SJCRH30 (cell line): ENCODE measurements around the gene FREY1. TPM values are rescaled to one million over a fixed set of nuclear protein-coding genes. Genes with fewer than 3 reads are reported as not detected.

Source experiments
- DNase-seq, 2 experiments: peaks; one replicate each; pipeline ENCODE4 v3.0.0-alpha.2; 2015 to 2020
- H3K27ac ChIP-seq: fragments of 250-450 bp; sonication (Bioruptor Pico); 2 replicates; pipeline ENCODE4 v1.5.1; 2020; ENCODE audit warnings: mild to moderate bottlenecking, moderate library complexity
- H3K27me3 ChIP-seq: fragments of 250-450 bp; sonication (Bioruptor Pico); 2 replicates; pipeline ENCODE4 v1.5.1; 2020; ENCODE audit warnings: mild to moderate bottlenecking, moderate library complexity
- H3K36me3 ChIP-seq: fragments of 250-450 bp; sonication (Bioruptor Pico); 2 replicates; pipeline ENCODE4 v1.5.1; 2020; ENCODE audit warnings: mild to moderate bottlenecking, moderate library complexity
- H3K4me1 ChIP-seq: fragments of 250-450 bp; sonication (Bioruptor Pico); 2 replicates; pipeline ENCODE4 v1.5.1; 2020; ENCODE audit warnings: mild to moderate bottlenecking, moderate library complexity
- H3K4me3 ChIP-seq: fragments of 250-450 bp; sonication (Bioruptor Pico); 2 replicates; pipeline ENCODE4 v1.5.1; 2020; ENCODE audit warnings: mild to moderate bottlenecking, moderate library complexity
- H3K9me3 ChIP-seq: fragments of 250-450 bp; sonication (Bioruptor Pico); replicated peaks from 2 replicates; pipeline ENCODE4 v1.5.1; 2020; ENCODE audit warnings: mild to moderate bottlenecking, moderate library complexity
- total RNA-seq: library from RNA; depleted of rRNA; stranded (reverse); fragments of >200 nt; shearing (Covaris generic); gene quantifications from 2 replicates; pipeline ENCODE4 v1.2.3, GENCODE V29; 2014; rRNA removed

Gene FREY1
- total RNA-seq, 1 experiment from 2014 or later: 1.8 TPM

GRCh38 chr11:45860348-45860747 lies 46.7 kb downstream of the FREY1 start:
- Histone ChIP-seq H3K27ac (no peak overlapping the region), H3K27me3 (no peaks in the 10 kb centered on the region), H3K4me3 (no peak overlapping the region), H3K4me1 (no peaks in the 10 kb centered on the region), H3K9me3 (no peaks in the 10 kb centered on the region), H3K36me3 (peaks cover 11% of the 10 kb centered on the region; the same call in 1 of the 2 replicates)
- DNase-seq: no peak

- no peak overlapping the region for H3K27ac ChIP-seq
- no peaks in the 10 kb centered on the region for H3K4me1 ChIP-seq
- H3K27me3 ChIP-seq: no peaks in the 10 kb centered on the region
- peak; percentile 18 to 31 for DNase-seq
- no peaks in the 10 kb centered on the region for H3K9me3 ChIP-seq
- peaks cover 11% of the 10 kb centered on the region; the same call in 1 of the 2 replicates for H3K36me3 ChIP-seq
- no peak overlapping the region for H3K4me3 ChIP-seq
Measured at GRCh38 chr11:45859661-45860140, 47.4 kb downstream of the FREY1 start.

GRCh38 chr11:45858751-45859398 lies 48.2 kb downstream of the FREY1 start:
- H3K9me3 ChIP-seq: no peaks in the 10 kb centered on the region
- H3K36me3 ChIP-seq: peaks cover 6% of the 10 kb centered on the region; the same call in 1 of the 2 replicates
- DNase-seq: no peak
- no peaks in the 10 kb centered on the region for H3K4me1 ChIP-seq
- no peak overlapping the region for H3K27ac ChIP-seq
- H3K4me3 ChIP-seq: no peak overlapping the region
- no peaks in the 10 kb centered on the region for H3K27me3 ChIP-seq

GRCh38 chr11:45857961-45858474 lies 49.1 kb downstream of the FREY1 start:
- no peak for DNase-seq
- H3K27ac ChIP-seq: no peak overlapping the region

More at GRCh38 chr11:45857961-45858474, 49.1 kb downstream of the FREY1 start:
- Histone ChIP-seq H3K36me3 (0 out of 2 replicates have a peak, but pooled peaks cover 5% of the 10 kb centered on the region), H3K4me3 (no peak overlapping the region), H3K4me1 (no peaks in the 10 kb centered on the region), H3K27me3 (no peaks in the 10 kb centered on the region), H3K9me3 (no peaks in the 10 kb centered on the region)

Other genes with a start within 250 kb of the FREY1 start
- gene CHST1, start 241.6 kb downstream of the FREY1 start, total RNA-seq: not detected in 2 replicates
- gene SLC35C1, start 102.1 kb downstream of the FREY1 start, total RNA-seq: 2.5 and 3.3 TPM in 2 replicates
- gene CRY2, start 59.8 kb downstream of the FREY1 start, total RNA-seq: 9.6 and 10.3 TPM in 2 replicates
- 9.2 and 14.2 TPM in 2 replicates for gene MAPK8IP1, start 21.6 kb downstream of the FREY1 start, total RNA-seq
- gene PEX16, start 10.6 kb upstream of the FREY1 start, total RNA-seq: 10.7 and 11.0 TPM in 2 replicates
- gene LARGE2, start 15.4 kb upstream of the FREY1 start, total RNA-seq: 0.06 TPM in 1 of 2 replicates, not detected in the other
- 12.8 and 17.3 TPM in 2 replicates for gene PHF21A, start 214.2 kb upstream of the FREY1 start, total RNA-seq